Measurements from ENCODE around the gene PACSIN3.
"Not testable (repeated sequence)": the region's sequence is repeated elsewhere in the genome, so short reads cannot be mapped to it uniquely, and the experiment has no call there.

PACSIN3 gene

GRCh38 chr11:47186076-47186699 lies at the start of gene PACSIN3:
Gene PACSIN3 (minus strand): TSS chr11:47186434. CDS start chr11:47182727, 3,707 bp downstream.
- DNase-seq, result peak in 13 of 51 donors; percentile 20 to 61 (median 42)

- DNase-seq, result no peak
Measured at GRCh38 chr11:47235163-47235562, 48.9 kb upstream of the PACSIN3 start.

DNA sequence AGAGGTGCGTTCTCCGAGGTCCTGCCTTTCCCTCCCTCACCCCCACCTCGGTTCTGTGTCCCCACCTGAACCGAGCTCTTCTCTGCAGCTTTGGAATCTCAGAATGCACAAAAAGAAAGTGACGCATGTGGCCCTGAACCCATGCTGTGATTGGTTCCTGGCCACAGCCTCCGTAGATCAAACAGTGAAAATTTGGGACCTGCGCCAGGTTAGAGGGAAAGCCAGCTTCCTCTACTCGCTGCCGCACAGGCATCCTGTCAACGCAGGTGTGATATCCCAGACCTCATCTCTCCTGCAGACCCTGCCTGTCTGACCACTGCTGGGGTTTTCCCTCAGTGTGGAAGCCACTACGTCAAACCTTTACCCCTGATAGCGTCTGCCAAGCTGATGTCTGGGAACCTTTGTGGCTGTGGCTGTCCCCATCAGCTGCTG lies 48.5 kb upstream of the PACSIN3 start:
- DNase-seq, result no peak

DNA sequence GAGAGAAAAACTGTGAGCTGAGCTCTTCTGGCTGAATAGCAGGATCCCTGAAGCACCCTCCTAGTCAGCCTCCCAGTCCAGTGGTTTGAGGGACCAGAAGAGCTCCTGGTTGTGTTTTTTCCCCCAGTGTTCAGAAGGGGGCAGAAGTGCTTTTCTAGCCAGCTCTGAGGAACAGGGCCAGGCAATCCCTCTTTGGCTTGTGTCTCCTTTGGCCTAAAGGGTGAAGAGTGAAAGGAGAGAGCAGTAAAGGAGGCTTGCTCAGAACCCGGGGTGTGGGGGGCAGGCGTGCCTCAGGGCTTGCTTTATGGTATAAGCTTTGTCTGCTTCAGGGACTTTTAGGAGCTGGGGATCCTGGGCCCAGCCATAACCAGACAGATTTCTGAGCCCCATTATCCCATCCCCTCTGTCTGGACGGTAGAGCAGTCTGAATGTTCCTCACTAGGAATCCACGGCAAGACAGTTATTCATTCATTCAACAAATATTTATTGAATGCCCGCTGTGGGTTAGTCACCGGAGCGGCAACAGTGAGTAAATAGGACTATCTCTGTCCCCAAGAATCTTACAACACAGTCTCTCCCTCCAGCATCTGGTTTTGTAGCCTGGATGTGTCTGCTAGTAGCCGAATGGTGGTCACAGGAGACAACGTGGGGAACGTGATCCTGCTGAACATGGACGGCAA lies 47.9 kb upstream of the PACSIN3 start:
- DNase-seq, result peak in 3 of 51 donors; percentile 5 to 29 (median 17)

DNA sequence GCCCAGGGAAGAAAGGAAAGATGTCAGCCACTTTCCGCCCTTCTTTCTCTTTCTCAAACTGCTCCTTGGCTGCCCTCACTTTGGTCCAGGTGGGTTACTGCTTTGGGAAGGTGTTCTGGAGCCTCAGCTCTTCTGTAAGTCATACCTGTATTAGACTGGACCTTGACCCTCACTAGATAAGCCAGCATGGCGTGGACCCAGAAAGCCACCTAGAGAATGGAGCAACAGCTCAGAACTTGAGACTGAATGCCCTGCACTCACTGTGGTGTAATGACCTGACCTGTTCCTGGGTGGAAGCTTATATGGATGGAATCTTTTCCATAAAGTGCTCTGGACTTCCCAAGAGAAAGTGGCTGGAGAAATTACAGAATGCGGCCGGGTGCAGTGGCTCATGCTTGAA lies 46.8 kb upstream of the PACSIN3 start:
- DNase-seq, result no peak

DNA sequence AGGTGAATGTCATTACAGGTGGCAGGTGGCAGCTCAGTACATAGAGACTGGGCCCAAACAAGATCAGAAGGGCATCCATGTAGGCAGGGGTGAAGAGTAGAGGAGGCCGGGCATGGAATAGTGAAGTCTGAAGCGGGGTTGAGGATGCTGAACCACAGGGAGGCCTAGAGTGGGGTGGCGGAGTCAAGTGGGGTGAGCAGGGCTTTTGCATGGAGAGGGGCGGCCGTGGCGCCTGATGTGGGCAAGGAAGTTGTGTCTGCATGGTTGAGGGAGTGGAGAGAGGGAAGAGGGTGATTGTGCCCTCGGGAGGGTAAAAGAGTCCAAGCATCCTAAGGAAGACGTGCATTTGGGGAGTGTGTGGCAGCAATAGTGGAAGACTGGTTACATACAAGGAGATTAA lies 42.9 kb upstream of the PACSIN3 start:
- no peak for DNase-seq

GRCh38 chr11:47225552-47226400 lies 39.5 kb upstream of the PACSIN3 start:
- DNase-seq, result no peak

GRCh38 chr11:47222696-47223095 lies 36.5 kb upstream of the PACSIN3 start:
- no peak for DNase-seq

- no peak for DNase-seq
Measured at GRCh38 chr11:47220401-47220821, 34.2 kb upstream of the PACSIN3 start.

DNA sequence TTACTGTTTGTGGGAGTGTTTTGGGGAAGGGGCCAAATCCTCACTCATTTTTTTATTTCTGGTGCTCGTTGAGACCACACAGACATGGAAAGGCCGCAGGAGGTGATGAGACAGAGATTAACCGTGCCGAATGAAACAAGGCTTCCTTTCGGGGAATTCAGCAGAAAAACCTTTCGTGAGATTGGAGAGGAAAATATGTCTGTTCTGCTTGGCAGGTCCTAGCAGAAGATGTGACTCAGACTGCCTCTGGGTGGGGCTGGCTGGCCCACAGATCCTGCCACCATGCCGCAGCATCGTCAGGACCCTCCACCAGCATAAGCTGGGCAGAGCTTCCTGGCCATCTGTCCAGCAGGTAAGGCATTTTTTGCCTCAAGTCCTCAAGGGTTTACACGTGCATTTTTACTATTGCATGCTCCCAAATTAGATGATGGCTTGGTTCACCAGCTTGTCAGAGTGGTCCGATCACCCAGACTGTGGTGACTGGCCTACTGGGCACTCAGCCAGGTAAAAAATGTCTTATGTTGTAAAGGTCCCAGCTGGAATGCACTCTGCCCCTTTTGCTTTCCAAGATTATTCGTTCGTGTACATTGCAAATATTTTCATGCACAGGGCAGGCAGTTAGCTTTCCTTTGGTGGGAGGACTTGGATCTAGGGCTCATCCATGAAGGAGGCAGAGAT lies 30.0 kb upstream of the PACSIN3 start:
- peak in 4 of 51 donors; percentile 3 to 24 (median 10) for DNase-seq

- no peak for DNase-seq
Measured at GRCh38 chr11:47215366-47215910, 29.2 kb upstream of the PACSIN3 start.

DNA sequence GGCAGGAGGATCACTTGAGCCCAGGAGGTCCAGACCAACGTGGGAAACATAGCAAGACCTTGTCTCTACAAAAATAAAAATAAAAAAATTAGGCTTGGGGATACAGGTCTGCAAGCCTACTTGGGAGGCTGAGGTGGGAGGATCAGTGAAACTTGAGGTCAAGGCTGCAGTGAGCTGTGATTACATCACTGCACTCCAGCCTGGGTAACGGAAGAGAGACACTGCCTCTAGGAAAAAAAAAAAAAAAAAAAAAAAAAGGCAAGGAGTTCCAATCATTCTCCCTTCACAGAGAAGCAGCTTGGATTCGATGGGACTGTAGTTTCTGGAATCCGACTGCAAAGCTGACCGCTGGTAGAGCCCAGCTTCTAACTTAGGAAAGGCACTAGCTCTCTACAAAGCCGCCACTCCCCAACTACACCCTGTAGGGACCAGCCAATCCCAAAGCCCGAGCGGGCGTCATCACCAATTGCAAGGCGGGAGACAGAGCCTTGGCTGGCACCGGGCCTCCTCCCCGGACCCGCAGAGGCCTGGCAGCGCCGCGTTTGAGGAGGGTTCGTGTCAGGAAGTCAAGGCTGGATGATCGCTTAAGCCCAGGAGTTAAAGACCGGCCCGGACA lies 27.8 kb upstream of the PACSIN3 start:
- peak; percentile 27 to 97 (median 87) for DNase-seq

DNA sequence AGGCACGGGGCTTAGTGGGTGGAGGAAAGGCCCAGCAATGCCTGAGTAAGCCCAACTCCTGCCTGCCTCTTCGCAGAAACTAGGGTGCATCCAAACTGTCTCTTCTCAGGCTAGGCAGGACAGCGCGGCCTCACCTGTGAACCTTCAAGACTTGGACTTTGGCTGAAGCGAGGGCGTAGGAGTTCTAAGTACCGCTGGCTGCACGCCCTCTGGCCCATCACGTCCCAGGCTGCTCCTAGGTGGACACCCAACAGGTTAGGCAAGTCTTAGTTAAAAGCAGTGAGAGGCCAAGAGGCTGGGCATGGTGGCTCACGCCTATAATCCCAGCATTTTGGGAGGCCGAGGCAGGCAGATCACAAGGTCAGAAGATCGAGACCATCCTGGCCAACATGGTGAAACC lies 26.7 kb upstream of the PACSIN3 start:
- DNase-seq, result no peak

GRCh38 chr11:47208628-47209027 lies 22.4 kb upstream of the PACSIN3 start:
- DNase-seq, result no peak

DNA sequence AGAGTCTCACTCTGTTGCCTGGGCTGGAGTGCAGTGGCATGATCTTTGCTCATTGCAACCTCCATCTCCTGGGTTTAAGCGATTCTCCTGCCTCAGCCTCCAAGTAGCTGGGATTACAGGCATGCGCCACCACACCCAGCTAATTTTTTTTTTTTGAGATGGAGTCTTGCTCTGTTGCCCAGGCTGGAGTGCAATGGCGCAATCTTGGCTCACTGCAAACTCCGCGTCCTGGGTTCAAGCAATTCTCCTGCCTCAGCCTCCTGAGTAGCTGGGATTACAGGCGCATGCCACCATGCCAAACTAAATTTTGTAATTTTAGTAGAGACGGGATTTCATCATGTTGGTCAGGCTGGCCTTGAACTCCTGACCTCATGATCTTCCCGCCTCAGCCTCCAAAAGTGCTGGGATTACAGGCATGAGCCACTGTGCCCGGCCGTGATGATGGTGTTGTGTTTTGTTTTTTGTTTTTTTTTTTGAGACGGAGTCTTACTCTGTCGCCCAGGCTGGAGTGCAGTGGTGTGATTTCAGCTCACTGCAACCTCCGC lies 21.8 kb upstream of the PACSIN3 start:
- not testable (repeated sequence) for DNase-seq

GRCh38 chr11:47207459-47207858 lies 21.2 kb upstream of the PACSIN3 start:
- no peak for DNase-seq

DNA sequence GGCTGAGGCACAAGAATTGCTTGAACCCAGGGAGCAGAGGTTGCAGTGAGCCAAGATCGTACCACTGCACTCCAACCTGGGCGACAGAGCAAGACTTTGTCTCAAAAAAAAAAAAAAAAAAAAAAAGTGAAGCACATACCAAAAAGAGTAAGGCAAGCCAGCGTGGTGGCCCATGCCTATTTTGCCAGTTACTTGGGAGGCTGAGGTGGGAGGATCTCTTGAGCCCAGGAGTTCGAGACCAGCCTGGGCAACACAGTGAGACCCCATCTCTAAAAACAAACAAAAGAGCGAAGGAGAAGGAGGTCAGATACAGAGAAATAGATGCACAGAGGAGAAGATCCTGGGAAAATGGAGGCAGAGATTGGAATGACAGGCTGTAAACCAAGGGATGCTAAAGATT lies 20.3 kb upstream of the PACSIN3 start:
- DNase-seq, result not testable (repeated sequence)

GRCh38 chr11:47204637-47204989 lies 18.4 kb upstream of the PACSIN3 start:
- DNase-seq, result peak in 1 of 51 donors; percentile 7

- no peak for DNase-seq
Measured at GRCh38 chr11:47202576-47202975, 16.3 kb upstream of the PACSIN3 start.

DNA sequence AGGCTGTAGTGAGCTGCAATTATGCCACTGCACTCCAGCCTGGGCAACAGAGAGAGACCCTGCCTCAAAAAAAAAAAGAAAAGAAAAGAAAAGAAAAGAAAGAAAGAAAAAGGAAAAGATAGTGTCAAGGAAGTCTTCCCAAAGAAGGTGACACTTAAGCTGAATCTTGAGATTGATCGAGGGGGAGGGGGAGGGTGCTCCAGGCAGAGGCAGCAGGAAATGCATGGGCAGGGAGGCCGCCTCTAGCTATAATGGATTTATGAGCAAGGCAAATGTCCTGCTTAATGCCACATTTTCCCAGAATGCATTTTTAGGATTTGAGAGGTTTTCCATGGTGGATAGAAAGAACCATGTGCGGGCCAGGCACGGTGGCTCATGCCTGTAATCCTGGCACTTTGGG lies 14.8 kb upstream of the PACSIN3 start:
- DNase-seq, result no peak

- DNase-seq, result not testable (repeated sequence)
Measured at GRCh38 chr11:47198161-47198560, 11.9 kb upstream of the PACSIN3 start.
